Left lobe of liver (tissue), 2 donors: Measurements from ENCODE around the gene ACAN. TPM values are rescaled to one million over a fixed set of nuclear protein-coding genes. Genes with fewer than 3 reads are reported as not detected.

ENCODE experiments used
- ATAC-seq: fragments of 200-7000 bp; cut with Tn5 transposase; one replicate; pipeline ENCODE4 v1.9.1; 2020; ENCODE audit warnings: mild to moderate bottlenecking, moderate library complexity
- DNase-seq: peaks from one replicate; pipeline ENCODE4 v3.0.0-alpha.2; 2020; ENCODE audit warnings: low spot score
- total RNA-seq: library from RNA; stranded (reverse); gene quantifications from one replicate; pipeline ENCODE4 v1.2.1, GENCODE V29; 2021
- donor health status: DM: no; HTN: no; CAD: no; lungs with moderate emphysema.
- donor health status: DM: no; HTN: yes; CAD: no.

ACAN gene
- total RNA-seq, 1 donor from 2014 or later, result not detected

GRCh38 chr15:88800738-88801137 lies 2.5 kb upstream of the ACAN start:
- no peak for DNase-seq
- no peak for ATAC-seq

GRCh38 chr15:88802250-88802990 lies 816 bp upstream of the ACAN start:
- ATAC-seq (no peak), DNase-seq (no peak)

- ATAC-seq (no peak), DNase-seq (no peak)
Observed at GRCh38 chr15:88802991-88803240, 320 bp upstream of the ACAN start.

GRCh38 chr15:88803920-88804247 lies 648 bp downstream of the ACAN start:
- DNase-seq, result no peak
- ATAC-seq, result no peak

- no peak for DNase-seq
- no peak for ATAC-seq
Observed at GRCh38 chr15:88804257-88804656, 1.0 kb downstream of the ACAN start.

- DNase-seq (no peak), ATAC-seq (no peak)
Observed at GRCh38 chr15:88805031-88805780, 2.0 kb downstream of the ACAN start.

GRCh38 chr15:88810446-88810845 lies 7.2 kb downstream of the ACAN start:
- ATAC-seq, result no peak
- DNase-seq, result no peak

GRCh38 chr15:88812133-88812532 lies 8.9 kb downstream of the ACAN start:
- DNase-seq (no peak), ATAC-seq (no peak)

GRCh38 chr15:88813960-88814359 lies 10.7 kb downstream of the ACAN start:
- ATAC-seq (no peak), DNase-seq (no peak)

GRCh38 chr15:88814393-88814792 lies 11.2 kb downstream of the ACAN start:
- no peak for DNase-seq
- ATAC-seq, result no peak

- DNase-seq (no peak), ATAC-seq (no peak)
Observed at GRCh38 chr15:88818920-88819319, 15.7 kb downstream of the ACAN start.

GRCh38 chr15:88821993-88822392 lies 18.8 kb downstream of the ACAN start:
- DNase-seq (no peak), ATAC-seq (no peak)

GRCh38 chr15:88828791-88829190 lies 25.6 kb downstream of the ACAN start:
- ATAC-seq (no peak), DNase-seq (no peak)

- ATAC-seq (no peak), DNase-seq (no peak)
Observed at GRCh38 chr15:88830016-88830415, 26.8 kb downstream of the ACAN start.

GRCh38 chr15:88832820-88833730 lies 29.8 kb downstream of the ACAN start:
- no peak for DNase-seq

GRCh38 chr15:88833731-88834100 lies 30.5 kb downstream of the ACAN start:
- ATAC-seq (no peak), DNase-seq (no peak)

More at GRCh38 chr15:88832820-88833730, 29.8 kb downstream of the ACAN start:
- no peak for ATAC-seq

- no peak for DNase-seq
- ATAC-seq, result peak; percentile 71
Observed at GRCh38 chr15:88834211-88834812, 31.1 kb downstream of the ACAN start.

- ATAC-seq (no peak), DNase-seq (no peak)
Observed at GRCh38 chr15:88835119-88835518, 31.9 kb downstream of the ACAN start.

GRCh38 chr15:88835646-88836045 lies 32.4 kb downstream of the ACAN start:
- DNase-seq, result no peak
- ATAC-seq, result no peak

GRCh38 chr15:88838667-88839066 lies 35.4 kb downstream of the ACAN start:
- ATAC-seq (no peak), DNase-seq (no peak)

GRCh38 chr15:88839146-88839545 lies 35.9 kb downstream of the ACAN start:
- DNase-seq (no peak), ATAC-seq (no peak)
